NCI-H510A (cell line): ENCODE measurements around the gene TCIRG1.

Experiments
- DNase-seq: peaks from one replicate; lab custom pipeline; 2025; lab: John Stamatoyannopoulos, UW

The TCIRG1 gene

GRCh38 chr11:68051191-68052136 is 12.6 kb downstream of the TCIRG1 start:
- no peak for DNase-seq

- no peak for DNase-seq
Measured at GRCh38 chr11:68052137-68052873, 13.5 kb downstream of the TCIRG1 start.

GRCh38 chr11:68053117-68053516 is 14.3 kb downstream of the TCIRG1 start:
- no peak for DNase-seq

GRCh38 chr11:68053981-68054812 is 15.4 kb downstream of the TCIRG1 start:
- no peak for DNase-seq

- DNase-seq: no peak
Measured at GRCh38 chr11:68056317-68057285, 17.8 kb downstream of the TCIRG1 start.

- DNase-seq: no peak
Measured at GRCh38 chr11:68057807-68058206, 19.0 kb downstream of the TCIRG1 start.

- DNase-seq: no peak
Measured at GRCh38 chr11:68061508-68061907, 22.7 kb downstream of the TCIRG1 start.

GRCh38 chr11:68064926-68065325 is 26.1 kb downstream of the TCIRG1 start:
- DNase-seq: no peak

GRCh38 chr11:68065841-68066240 is 27.0 kb downstream of the TCIRG1 start:
- DNase-seq: no peak

GRCh38 chr11:68066742-68067141 is 27.9 kb downstream of the TCIRG1 start:
- no peak for DNase-seq

- no peak for DNase-seq
Measured at GRCh38 chr11:68067991-68068390, 29.2 kb downstream of the TCIRG1 start.

- DNase-seq: no peak
Measured at GRCh38 chr11:68071281-68072048, 32.6 kb downstream of the TCIRG1 start.

- DNase-seq: no peak
Measured at GRCh38 chr11:68074584-68075352, 35.9 kb downstream of the TCIRG1 start.

GRCh38 chr11:68076371-68077042 is 37.7 kb downstream of the TCIRG1 start:
- DNase-seq: no peak

GRCh38 chr11:68077617-68078582 is 39.1 kb downstream of the TCIRG1 start:
- DNase-seq: peak; percentile 19

GRCh38 chr11:68080860-68081259 is 42.0 kb downstream of the TCIRG1 start:
- DNase-seq: no peak

GRCh38 chr11:68081691-68082090 is 42.9 kb downstream of the TCIRG1 start:
- no peak for DNase-seq

- no peak for DNase-seq
Measured at GRCh38 chr11:68082481-68082880, 43.7 kb downstream of the TCIRG1 start.
